GM12891 (cell line): ENCODE data around the gene OCEL1.
"Not testable (repeated sequence)": the region's sequence is repeated elsewhere in the genome, so short reads cannot be mapped to it uniquely, and the experiment has no call there.

Source experiments
- DNase-seq: peaks from one replicate; pipeline ENCODE4 v3.0.0; 2011; ENCODE audit warnings: low spot score; ENCODE audit not compliant: insufficient read length
- FAIRE-seq: peaks from 2 replicates; lab custom pipeline; 2011; peaks lifted over from hg19 to GRCh38; lab: Jason Lieb, UNC
- PAX5 ChIP-seq: IDR thresholded peaks from 2 replicates; pipeline ENCODE4 v1.6.1; 2011; ENCODE audit warnings: low read length, moderate library complexity, mild to moderate bottlenecking; ENCODE audit not compliant: insufficient read depth, severe bottlenecking
- POLR2A ChIP-seq: IDR thresholded peaks from 2 replicates; pipeline ENCODE4 v1.6.1; 2011; ENCODE audit warnings: low read depth, low read length, control low read depth
- POLR2AphosphoS5 ChIP-seq: IDR thresholded peaks from 2 replicates; pipeline ENCODE4 v1.6.1; 2011; ENCODE audit warnings: low read depth, low read length, control low read depth
- POU2F2 ChIP-seq: IDR thresholded peaks from 2 replicates; pipeline ENCODE4 v1.6.1; 2011; ENCODE audit warnings: low read depth, mild to moderate bottlenecking, control low read depth, low read length, moderate library complexity
- SPI1 ChIP-seq: IDR thresholded peaks from 2 replicates; pipeline ENCODE4 v1.6.1; 2011; ENCODE audit warnings: low read depth, low read length, control low read depth
- TAF1 ChIP-seq: IDR thresholded peaks from 2 replicates; pipeline ENCODE4 v1.6.1; 2011; ENCODE audit warnings: low read depth, low read length, control low read depth

Gene OCEL1

DNA sequence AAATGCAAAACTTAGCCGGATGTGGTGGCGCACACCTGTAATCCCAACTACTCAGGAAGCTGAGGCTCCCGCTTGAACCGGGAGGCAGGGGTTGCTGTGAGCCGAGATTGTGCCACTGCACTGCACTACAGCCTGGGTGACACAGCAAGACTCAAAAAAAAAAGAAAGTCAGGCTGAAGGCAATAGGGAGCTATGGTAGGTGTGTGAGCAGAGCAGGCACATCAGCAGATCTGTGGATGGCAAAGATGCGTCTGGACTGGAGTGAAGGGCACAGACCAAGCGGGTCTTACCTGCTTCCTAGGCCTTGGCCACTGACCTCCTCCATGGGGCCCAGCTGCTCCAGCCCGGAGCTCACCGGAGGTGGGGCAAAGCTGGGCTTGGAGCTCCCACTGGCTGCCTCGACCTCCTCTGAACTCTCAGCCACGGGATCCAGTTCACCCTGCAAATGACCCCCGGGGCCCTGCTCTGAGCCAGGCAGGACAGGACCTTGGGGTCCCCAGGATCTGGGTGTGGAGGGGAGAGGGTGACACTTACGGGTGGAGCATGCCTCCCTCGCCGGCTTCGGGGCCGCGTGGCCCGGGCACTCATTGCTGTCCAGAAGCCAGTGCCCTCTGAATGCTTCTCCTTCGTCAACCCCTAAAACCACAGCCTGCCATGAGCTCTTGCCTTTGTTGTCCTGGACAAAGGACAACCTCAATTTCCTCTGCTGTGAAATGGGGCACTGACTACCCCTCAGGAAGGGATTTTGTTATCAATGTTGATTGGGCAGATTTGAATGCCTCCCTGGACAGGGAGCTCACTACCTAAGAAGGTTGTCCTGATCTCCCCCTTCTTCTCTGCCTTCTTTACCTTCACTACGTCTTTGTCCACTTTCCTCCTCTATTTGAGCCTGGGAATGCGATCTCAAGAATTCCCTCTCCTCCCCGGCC is 38.0 kb downstream of the OCEL1 start:
- FAIRE-seq (no peak), DNase-seq (no peak)
- no peak for TF ChIP-seq POLR2A
- no peak for TF ChIP-seq TAF1
- TF ChIP-seq PAX5, result no peak
- TF ChIP-seq POLR2AphosphoS5, result no peak
- no peak for TF ChIP-seq POU2F2
- no peak for TF ChIP-seq SPI1

DNA sequence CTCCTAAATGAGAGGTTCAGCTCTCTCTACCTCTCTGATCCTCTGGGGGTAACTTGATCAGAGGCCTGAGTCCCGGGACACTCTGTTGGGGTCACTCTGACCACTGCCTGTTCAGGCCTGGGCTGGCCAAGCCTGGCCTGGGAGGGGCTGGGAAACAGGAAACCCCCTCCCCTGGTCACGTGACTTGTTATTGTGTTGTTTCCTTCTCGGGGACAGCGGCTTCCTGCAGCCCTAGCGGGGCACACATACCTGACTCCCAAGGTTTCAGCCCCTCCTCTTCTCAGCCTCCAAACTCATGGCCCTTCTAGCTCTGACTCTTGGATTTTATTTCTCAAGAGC is 38.6 kb downstream of the OCEL1 start, which contains the start of gene USHBP1:
Gene USHBP1 (minus strand): TSS at position 105 of the 339 bp plus-strand sequence. CDS start 446 bp downstream, outside the sequence.
- no peak for TF ChIP-seq POLR2A
- no peak for TF ChIP-seq POU2F2
- no peak for TF ChIP-seq TAF1
- TF ChIP-seq POLR2AphosphoS5, result no peak
- TF ChIP-seq PAX5, result no peak
- TF ChIP-seq SPI1, result no peak
- peak; percentile 35 for FAIRE-seq
- DNase-seq, result no peak

- no peak for TF ChIP-seq PAX5
- no peak for TF ChIP-seq SPI1
- no peak for TF ChIP-seq POU2F2
- no peak for TF ChIP-seq POLR2AphosphoS5
- TF ChIP-seq POLR2A, result no peak
- TF ChIP-seq TAF1, result no peak
- FAIRE-seq, result no peak
Measured at GRCh38 chr19:17266026-17266425, 40.0 kb downstream of the OCEL1 start.

DNA sequence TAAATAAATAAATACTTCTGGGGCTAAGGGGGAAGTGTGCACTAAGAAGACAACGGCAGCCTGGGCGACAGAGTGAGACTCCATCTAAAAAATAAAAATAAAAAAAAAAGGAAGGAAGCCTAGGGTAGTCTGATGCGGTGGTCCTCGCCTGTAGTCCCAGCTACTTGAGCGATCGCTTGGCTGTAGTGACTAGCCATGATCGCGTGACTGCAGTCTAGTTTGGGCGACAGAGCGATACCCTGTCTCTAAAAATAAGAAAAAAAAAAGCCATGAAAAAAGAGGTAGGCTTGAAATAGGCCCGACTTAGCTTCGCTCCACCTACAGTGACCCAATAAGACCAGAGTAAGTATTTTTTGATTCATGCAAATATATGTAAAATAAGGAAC is 40.6 kb downstream of the OCEL1 start:
- no peak; the same call in 1 of the 2 replicates for TF ChIP-seq POU2F2
- no peak for TF ChIP-seq PAX5
- TF ChIP-seq SPI1, result no peak
- no peak for TF ChIP-seq TAF1
- TF ChIP-seq POLR2A, result no peak; the same call in 1 of the 2 replicates
- no peak for TF ChIP-seq POLR2AphosphoS5
- DNase-seq (no peak), FAIRE-seq (no peak)

More at GRCh38 chr19:17266026-17266425, 40.0 kb downstream of the OCEL1 start:
- DNase-seq, result no peak

GRCh38 chr19:17266975-17267788 is 41.2 kb downstream of the OCEL1 start, which contains the start of gene BABAM1:
BABAM1 (plus strand) TSS chr19:17267443; CDS start chr19:17268807, 1,364 bp downstream.
- DNase-seq (peak; percentile 89), FAIRE-seq (peak; percentile 94)
- TF ChIP-seq POLR2AphosphoS5, result peak; percentile 83
- peak; percentile 86 for TF ChIP-seq POLR2A
- TF ChIP-seq SPI1, result no peak
- TF ChIP-seq TAF1, result peak; percentile 94

DNA sequence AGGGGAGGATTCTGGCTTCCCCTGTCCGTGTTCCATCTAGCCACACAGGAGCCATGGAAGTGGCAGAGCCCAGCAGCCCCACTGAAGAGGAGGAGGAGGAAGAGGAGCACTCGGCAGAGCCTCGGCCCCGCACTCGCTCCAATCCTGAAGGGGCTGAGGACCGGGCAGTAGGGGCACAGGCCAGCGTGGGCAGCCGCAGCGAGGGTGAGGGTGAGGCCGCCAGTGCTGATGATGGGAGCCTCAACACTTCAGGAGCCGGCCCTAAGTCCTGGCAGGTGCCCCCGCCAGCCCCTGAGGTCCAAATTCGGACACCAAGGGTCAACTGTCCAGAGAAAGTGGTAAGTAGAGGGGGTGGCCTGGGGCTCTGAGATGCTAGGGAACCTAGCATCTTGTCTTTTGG is 42.7 kb downstream of the OCEL1 start:
- no peak for TF ChIP-seq TAF1
- no peak for DNase-seq

DNA sequence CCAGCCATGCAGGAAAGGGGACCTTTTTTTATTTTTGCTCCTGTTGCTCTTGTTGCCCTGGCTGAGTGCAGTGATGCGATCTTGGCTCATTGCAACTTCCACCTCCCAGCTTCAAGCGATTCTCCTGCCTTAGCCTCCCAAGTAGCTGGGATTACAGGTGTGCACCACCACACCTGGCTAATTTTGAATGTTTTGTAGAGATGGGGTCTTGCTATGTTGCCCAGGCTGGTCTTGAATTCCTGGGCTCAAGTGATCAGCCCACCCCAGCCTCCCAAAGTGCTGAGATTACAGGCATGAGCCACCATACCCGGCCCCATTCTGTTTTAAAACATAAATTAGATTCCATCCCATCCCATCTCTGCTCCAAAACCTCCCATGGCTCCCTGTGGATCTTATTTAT is 48.9 kb downstream of the OCEL1 start:
- FAIRE-seq, DNase-seq: not testable (repeated sequence)

More for the DNA sequence above, 42.7 kb downstream of the OCEL1 start:
- FAIRE-seq, result no peak

DNA sequence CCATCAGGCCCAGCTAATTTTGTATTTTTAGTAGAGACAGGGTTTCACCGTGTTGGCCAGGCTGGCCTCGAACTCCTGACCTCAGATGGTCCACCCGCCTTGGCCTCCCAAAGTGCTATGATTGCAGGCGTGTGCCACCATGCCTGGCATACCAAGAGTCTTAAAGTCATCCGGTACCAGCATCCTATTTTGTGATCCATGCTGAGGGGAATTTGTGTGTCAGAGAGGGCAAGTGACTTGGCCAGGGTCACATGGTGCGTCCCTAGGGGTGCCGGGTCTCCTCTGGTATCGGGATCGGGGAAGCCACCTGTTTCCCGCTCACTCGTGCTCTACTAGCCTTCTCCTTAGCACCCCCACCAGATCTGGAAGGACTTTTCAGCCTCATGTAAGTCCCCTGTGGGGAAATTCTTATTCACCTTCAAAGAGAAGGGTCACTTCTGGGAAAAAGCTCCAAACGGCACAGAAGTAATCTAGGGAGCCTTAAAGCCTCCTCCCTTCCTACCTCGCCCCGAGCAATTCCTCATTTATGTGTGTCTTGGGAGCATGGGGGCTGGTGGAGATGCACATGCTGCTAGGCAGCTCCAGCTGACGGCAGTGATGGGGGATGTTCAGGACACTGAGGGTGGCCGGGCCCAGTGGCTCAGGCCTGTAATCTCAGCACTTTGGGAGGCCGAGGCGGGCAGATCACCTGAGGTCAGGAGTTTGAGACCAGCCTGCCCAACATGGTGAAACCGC is 49.6 kb downstream of the OCEL1 start:
- DNase-seq, result no peak
- TF ChIP-seq POLR2A (no peak), POLR2AphosphoS5 (no peak)
- no peak for FAIRE-seq
